HTR-8/SVneo (cell line): ENCODE measurements around the gene P2RY6.
A peak's percentile ranks its signal among the peaks of the same experiment; 100 is the strongest.

Source experiments
- DNase-seq: peaks from one replicate; pipeline ENCODE4 v3.0.0; 2011; ENCODE audit warnings: low spot score, mixed read lengths; ENCODE audit not compliant: insufficient read length
- FAIRE-seq: peaks from 2 replicates; lab custom pipeline; 2011; peaks lifted over from hg19 to GRCh38; lab: Jason Lieb, UNC

The P2RY6 gene

DNA sequence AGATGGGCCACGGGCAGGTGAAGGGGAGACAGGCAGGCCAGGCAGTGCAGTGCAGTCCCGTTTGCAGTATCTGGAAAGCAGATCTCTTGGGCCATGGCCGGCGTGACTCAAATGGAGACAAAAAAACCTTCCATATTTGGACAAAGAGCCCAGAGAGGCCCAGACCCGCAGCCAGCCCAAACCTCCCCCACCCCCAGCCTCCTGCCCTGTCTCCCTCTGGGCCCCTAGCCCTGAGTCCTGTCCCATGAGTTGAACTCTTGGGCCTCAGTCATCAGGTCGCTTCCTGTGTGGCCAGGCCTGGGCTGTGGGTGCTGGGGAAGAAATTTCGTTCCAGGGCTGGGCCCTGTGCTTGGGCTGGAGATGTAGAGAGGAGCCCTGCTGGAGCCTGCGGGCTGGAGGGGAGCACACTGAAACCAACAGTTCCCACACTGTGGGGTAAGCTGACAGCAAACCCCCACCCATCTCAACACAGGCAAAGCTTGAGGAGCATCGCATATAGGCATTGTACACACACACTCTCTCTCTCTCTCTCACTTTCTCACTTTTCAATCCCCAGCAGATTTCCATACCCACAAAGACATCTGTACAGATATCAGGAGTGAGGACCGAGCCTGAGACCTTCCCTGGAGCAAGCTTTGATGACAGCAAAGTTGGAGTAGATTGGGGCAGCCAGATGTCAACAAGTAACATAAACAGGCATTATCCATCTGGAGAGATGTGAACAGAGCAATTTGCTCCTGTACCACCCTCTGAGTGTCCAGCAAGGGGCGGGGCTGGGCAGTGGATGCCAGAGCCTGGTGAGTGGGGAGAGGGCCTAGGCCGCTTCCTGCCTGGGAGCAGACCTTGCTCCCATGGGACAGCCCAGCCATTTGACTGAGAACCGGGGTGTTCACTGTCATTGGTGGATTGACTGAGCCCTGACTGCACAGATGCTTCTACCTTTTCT is 53.2 kb downstream of the P2RY6 start:
- DNase-seq (no peak), FAIRE-seq (no peak)

DNA sequence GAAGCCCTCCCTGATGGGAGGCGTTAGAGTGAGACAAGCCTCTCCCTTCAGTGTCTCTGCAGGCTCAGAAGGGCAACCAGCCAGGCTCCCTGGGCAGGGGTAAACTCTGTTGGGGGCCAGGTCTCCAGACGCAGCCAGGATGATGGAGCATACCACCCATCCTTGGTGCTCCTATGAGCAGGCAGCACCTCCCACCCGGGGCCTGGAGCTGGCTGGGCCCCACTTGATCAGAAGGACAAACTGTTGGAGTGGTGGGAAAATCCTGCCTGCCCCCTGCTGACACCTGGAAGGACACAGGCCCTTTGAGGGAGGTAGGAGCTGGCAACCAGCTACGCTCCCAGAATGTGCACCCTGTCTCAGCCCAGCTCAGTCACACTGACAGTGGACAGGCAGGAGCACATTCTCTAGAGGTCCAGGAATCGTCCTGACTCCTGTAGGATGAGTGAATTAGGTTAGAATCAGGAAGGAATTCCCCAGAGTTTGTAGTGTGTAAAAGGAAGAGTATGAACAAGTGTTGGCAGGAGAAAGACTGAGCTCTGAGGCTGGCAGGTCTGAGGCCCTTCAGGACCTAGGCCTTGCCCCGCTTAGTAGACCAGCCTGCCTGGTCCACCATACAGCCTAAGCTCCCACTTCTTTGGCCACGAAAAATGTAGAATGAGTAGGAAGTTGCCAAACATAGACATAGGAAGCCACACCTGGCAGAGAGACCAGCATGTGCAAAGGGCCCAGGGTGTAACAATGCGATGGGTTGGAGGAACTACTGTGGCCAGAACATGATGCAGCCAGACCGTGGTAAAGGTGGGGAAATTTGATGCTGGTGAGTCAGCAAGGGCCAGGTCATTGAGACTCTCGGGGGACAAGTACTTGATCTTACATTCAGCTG is 55.0 kb downstream of the P2RY6 start:
- no peak for DNase-seq
- FAIRE-seq: no peak

DNA sequence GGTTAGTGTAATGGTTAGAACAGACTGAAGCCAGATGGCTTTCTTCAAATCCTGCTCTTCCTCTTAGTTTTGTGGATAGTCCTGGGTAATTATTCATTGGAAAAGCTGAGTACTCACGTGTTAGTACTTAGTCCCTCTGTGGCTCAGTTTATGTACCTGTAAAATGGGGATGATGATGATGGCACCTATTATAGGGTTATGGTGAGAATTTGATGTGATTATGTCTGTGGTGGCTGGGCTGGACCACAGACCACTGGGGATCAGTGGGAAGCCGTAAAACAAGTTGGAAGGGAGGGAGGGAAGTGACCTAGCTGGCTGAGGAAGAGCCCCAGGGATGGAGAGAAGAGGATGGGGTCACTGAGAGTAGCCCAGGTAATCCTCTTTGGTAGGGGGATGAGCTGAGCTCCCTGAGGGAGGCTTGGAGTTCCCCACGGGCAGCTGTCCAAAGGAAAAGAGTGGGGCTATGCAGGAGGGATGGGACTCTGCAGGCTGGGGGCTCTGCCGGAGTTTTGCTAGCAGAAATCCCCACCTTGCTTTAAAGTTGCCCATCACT is 55.8 kb downstream of the P2RY6 start:
- FAIRE-seq: no peak
- no peak for DNase-seq

DNA sequence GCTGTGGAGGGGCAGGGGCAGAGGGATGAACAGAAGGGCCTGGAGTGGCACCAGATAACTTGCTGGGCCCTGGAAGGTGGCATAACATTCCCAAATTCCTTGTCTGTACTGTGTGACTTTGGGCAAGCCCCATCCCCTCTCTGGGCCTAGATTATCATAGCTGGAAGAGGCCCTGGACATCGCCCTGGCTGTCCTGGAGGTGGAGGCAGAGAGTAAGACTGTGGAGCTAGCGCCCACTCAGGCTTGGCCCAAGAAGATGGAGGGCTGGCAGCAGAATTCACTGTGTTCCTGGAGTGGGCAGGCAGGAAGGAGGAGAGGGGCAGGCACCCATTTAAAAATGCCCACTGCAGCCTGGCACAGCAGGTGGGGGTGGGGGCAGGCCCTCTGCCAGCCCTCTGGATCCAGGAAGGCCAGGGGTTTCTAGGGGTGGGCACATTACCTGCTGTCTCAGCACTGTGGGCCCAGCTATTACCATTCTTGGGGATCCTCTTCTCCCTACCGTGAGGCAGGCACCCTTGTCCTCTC is 58.5 kb downstream of the P2RY6 start:
- FAIRE-seq (no peak), DNase-seq (peak; percentile 56)

DNA sequence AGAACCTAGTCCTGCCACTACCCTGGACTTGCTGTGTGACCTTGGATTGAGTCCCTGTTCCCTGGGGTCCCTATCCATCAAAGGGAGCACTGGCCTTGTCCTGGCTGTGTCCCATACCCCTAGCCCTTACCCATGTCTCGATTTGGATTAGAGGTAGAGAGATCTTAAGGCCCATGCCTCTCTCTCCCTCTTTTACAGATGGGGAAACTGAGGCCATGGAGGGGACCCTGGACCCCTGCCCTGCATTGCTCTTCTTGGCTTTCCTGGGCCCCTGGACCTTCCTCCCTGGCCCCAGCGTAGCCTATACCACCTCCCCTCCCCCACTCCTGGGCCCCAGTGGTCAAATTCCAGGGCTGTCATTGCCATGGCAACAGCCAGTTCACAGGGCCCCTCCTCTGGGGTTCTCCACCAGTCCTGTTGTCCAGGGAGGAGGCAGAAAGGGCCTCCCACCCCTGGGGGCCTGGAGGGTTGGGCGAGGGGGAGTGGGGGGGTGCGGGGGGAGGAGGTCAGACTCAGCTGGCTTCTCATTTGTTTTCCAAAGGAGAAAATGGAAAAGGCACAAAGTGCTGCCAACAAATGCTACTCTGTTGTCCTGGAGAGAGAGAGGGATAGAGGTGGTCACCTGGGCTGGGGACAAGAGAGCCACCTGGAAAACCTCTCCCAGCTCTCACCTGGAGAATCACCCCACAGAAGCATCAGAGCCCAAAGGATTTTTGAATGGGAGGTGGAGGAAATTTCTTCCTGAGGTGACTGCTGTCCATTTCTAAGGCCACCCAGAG is 59.2 kb downstream of the P2RY6 start:
- peak; percentile 44 for FAIRE-seq
- peak; percentile 78 for DNase-seq

DNA sequence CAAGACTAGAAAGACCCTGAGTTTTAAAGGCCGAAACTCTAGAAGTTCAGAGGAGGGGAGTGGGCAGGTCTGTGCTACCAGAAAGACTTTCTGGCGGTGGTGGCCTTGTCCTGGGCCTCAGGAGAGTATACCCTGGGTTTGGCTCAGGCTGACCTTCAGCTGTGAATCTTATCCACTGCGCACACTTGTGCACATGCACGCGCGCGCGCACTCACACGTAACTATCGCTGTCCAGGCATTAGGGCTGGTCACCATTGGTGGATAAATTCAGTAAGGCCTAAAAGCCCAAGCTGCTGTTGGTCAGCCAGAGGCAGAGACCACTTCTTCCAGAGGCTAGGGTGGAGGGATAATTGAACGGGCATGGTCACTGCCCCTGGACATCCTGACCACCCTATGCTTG is 61.0 kb downstream of the P2RY6 start:
- FAIRE-seq (no peak), DNase-seq (no peak)

DNA sequence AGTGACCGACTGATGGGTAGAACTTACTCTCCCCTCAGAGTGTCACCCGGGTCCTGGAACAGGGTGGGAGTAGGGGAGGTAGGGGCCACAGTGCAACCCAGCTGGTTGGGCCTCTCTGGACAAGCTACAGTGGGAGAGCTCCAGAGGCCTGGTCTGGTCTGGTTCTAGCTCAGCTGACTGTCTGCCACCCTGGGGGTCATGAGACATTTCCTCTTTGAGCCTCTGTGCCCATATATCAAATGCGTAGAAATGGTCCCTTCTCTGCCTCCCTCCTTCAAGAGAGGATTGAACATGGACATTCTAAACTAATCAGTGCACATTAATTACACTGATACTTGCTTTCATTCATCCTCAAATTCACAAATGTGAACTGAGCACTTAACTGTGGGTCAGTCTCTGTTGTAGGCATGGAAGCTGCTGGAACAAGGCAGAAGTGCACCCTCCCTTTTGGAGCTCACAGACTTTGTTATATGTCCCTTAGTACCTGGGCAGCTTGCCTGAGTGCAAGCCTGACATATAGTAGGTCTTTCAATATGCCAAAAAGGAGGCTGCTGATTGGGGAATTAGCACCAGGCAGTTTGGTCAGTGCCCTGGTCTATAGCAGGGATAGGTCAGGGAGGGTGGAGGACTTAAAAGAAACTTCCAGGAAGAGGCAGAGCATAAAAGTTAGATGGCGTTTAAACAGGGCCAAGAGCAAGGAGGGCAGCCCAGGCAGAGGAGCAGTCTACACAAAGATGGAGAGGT is 61.7 kb downstream of the P2RY6 start:
- peak; percentile 84 for FAIRE-seq
- DNase-seq: no peak

DNA sequence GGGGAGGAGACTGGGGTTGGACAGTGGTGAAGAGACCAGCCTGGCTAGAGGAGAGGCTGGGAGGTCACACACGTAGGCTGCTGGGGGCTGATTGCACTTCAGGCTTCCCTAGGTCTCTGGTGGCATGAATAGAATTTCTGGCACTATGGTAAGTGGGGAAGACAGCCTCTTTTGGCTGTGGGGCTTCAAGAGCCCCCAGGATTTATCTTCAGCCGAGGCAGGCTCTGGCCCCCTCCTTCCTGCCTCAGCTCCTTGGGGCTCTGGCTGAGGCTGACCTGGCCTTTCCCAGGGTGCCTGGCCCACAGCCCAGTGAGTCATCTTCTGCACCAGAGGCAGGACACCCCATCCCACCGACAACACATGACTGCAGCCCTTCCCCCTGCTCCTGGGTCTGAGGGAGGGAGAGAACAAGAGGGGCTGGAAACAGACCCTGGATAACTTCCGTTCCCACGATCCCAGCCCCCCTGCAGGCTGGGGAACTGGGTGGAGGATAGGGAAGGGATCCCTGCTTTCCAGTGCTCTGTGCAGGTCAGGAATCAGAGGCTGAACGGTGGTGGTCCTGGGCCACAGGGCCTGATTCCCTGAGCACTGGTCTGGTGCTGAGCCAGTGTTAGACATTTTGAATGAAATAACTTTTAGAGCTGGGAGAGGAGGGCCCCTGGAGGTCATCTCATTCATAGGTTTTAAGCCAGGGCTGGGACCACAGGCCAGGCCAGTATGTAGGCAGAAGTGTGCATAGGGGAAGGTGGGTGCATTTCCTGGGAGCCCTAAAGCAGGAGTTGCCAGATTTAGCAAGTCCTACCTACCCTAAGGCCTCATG is 62.5 kb downstream of the P2RY6 start:
- peak; percentile 93 for FAIRE-seq
- peak; percentile 95 for DNase-seq

DNA sequence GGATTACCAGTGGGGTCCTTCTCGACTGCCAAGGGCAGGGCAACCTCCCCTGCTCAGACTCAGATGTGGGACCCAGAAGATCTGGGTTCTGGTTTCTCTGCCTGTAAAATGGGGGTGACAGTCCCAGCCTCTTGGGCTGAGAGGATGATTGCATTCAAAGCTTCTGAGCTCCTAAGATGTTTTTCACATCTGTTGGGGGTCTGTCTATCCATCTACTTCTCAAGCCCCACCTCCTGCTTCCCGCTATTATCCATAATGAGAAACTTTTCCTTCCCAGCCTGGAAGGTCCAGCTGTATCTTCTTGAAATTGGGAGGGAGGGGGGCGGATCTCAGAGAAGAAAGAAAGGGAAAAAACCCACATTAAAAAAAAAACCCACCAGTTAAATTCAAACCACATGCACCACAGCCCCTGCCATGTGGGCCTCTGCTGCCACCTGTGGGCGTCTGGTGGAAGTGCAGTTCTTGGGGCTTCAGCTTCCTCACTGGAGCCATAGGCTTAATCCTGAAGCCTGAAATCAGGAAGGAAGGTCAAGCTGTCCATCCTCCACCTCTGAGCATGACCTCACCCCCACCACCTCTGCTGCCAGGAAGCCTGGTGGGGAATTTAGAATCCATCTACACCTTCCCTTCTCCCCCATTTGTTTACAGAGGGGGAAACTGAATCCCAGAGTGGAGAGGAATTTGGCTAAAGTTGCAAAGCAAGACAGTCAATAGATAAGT is 63.2 kb downstream of the P2RY6 start:
- FAIRE-seq: peak; percentile 49
- peak; percentile 91 for DNase-seq

DNA sequence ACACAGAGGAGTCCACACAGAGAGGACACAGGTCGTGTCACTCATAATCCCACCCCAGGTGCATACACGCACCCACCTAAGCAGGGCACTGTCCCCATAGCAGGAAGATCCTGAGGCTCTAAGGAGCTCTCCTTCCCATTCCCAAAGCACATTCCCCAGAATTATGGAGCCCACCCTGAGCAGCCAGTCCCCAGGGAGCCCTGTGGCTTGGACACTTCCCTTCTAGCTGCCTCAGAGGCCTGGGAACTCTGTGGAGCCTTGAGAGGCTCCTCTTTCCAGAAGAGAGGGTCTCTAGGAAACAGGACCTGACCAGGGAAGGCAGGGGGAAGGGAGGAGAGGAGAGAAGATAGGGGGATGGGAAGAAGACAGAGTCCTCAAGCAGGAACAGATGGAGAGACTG is 65.7 kb downstream of the P2RY6 start:
- DNase-seq (no peak), FAIRE-seq (no peak)

DNA sequence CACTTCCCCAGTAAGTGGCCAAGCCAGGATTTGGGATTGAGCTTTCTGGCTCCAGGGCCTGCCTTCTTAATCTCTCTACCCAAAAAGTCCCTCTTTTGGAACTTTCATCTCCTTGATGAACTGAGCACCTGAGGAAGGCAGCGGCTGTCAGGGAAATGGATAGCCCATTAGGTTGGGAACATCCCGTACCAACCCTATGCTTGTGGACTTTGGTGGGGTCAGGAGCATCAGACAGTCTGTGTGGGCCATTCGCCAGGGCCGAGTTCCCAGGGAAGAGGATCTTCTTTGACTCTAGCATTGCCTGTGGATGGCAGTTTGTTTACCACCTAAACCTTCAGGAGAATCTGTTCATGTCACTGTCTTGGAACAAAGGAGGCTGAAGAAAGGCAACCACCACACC is 66.1 kb downstream of the P2RY6 start:
- FAIRE-seq: no peak
- DNase-seq: no peak

DNA sequence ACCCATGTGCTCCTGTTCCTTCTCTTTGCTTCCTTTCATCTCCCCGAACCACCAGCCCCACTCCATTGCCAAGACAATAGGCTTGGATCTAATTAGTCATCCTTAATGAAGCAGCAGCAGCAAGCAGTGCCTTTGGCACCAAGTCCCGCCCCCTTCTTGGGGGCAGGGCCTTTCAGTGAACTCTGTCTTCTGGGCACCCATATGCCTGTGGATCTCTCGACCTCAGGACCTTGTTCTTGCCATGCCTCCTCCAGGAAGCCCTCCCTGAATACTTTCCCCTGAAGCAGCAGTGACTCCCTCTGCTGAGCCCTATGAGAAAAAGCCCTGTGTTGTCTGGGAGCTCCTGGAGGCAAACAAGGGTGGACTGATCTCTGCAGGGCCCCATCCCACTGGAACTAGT is 68.0 kb downstream of the P2RY6 start:
- no peak for FAIRE-seq
- DNase-seq: no peak

DNA sequence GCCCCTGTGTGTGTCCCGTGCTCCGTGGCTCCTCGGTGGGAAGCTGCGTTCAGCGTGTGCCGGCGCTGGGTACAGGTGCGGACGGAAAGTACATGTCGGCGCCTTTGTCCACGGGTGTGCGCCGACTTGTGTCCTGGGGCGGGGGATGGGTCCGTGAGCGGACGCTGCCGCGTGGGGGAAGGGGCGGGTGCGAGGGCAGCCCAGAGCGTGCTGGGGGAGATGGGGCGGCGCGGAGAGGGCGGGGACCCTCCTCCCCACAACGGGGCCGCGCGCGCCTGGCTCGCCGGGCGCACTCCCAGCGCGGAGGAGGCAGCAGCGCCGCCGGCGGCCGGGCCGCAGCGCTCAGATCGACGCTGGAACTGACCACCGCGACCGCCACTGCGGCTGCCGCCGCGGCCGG is 70.5 kb downstream of the P2RY6 start:
- FAIRE-seq (no peak), DNase-seq (no peak)

DNA sequence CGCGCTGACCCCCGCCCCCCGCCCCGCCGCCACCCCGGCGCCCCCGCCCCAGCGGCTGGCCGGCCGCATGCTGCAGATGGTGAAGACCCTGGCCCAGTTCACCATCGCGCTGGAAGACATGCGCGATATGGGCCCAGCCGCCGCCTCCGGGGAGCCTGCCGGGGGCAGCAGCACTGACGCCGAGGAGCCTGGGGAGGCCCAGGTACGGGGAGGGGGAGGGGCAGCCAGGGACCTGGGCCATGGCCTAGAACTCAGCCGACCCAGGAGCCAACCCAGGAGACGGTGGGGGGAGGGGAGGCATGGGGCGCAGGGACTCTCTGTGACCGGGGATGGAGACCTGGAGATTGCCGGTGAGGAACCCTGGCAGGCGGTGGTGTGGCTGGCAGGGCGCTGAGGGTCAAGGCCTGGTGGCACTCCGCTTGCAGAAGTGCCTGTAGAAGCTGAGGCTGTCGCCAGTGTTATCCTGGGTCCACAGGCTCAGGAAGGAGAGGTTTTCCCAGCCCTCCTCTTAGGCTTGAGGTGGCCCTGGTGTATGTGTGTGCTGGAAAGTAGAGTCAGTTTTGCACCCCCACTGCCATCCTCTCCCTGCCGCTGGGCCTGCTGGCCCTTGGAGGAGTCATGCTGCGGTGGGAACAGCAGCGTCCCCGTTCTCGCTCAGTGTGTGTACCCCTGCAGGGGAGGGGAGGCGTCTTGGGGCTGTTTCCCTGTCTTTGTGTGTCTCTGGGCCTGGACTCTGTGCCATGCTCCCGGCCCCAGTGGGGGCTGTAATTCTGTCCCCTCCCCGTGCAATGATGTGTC is 71.1 kb downstream of the P2RY6 start:
- DNase-seq: no peak
- peak; percentile 59 for FAIRE-seq

DNA sequence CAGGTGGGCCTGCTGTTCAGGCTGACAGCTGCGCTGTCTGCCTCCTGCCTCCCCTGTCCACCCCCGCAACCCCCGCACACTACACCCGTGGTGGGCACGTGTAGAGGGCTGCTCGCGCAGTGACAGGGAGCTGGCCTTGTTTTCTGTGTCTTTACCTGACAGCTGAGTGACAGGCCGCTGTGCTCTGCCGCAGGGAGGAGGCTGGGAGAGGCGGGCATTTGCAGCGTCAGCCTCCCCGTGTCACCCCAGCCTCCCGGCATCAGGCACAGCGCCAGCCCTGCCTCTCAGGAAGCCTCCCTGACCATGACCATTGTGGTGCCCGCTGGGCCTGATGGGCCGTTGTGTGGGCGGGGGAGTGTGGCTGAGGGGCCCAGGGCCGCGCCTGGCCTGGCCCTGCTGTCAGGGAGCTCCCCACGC is 72.1 kb downstream of the P2RY6 start:
- FAIRE-seq: no peak
- no peak for DNase-seq

DNA sequence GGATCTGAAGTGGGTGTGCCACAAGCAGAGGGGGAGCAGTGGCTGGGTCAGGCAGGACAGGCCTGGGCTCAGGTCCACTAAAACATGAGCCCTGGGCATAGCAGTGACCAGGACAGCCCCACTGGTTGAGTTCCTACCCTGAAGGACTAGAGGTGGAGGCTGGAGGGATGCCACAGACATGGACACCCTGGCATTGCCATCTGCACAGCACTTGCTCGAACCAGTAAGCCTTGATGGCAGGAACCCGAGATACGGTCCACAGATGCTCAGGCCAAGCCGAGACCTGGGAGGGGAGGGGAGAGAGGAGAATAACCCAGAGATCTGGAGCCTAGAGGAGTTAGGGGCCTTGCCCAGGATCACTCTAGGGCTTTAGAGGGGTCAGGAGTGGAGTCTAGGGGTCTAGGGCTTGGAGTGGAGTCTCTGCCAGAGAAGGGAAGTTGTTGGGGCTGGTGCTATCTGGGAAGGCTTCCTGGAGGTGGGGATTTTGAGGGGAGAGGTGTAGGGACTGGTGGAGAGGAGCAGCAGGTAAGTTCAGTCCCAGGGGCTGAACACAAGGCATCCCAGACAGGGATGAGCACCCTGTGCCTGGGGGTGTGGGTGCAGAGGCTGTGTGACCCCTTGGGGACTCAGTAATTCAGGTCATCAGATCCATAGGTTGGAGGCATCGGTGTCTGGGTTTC is 73.5 kb downstream of the P2RY6 start:
- DNase-seq (no peak), FAIRE-seq (no peak)
